ENCODE measurements around the gene CCDC63. TPM values are rescaled to one million over a fixed set of nuclear protein-coding genes. Genes with fewer than 3 reads are reported as not detected.

Gene CCDC63
- total RNA-seq, 2 experiments from 2014 or later = not detected

- intact Hi-C loops (cut with DNase I, micrococcal nuclease) = no loop called here
- ATAC-seq (ENCODE audit: poor library complexity) (no peak), DNase-seq (no peak)
- POLR2A ChIA-PET = no interaction called here
- Histone ChIP-seq H3K27ac (ENCODE audit: low read depth in 1 of 2, low read length in 2 of 2) (no peak overlapping the region), H3K9me3 (ENCODE audit: control insufficient read depth in 1 of 2, insufficient read depth in 1 of 2, low read length in 2 of 2) (no peaks in the 10 kb centered on the region), H3K27me3 (ENCODE audit: control insufficient read depth in 1 of 2, insufficient read depth in 2 of 2, low read length in 2 of 2) (no peaks in the 10 kb centered on the region), H3K4me3 (ENCODE audit: low read length) (no peak overlapping the region), H3K4me1 (ENCODE audit: insufficient read depth, low read length) (no peaks in the 10 kb centered on the region), H3K36me3 (ENCODE audit: insufficient read depth, low read length) (no peaks in the 10 kb centered on the region)
- H3K9me3 Mint-ChIP-seq = no peaks in the 10 kb centered on the region
- no peaks in the 10 kb centered on the region for H3K4me1 Mint-ChIP-seq (ENCODE audit: low read depth)
- no peaks in the 10 kb centered on the region for H3K36me3 Mint-ChIP-seq (ENCODE audit: low read depth)
- CTCF ChIA-PET = no interaction called here
- TF ChIP-seq CTCF (IDR thresholded peaks at IDR 0.05) = no peak
- no peak overlapping the region for H3K4me3 Mint-ChIP-seq
- H3K27ac Mint-ChIP-seq = no peak overlapping the region
- H3K27me3 Mint-ChIP-seq = peaks cover 19% of the 10 kb centered on the region
These were observed 70.7 kb downstream of the CCDC63 start for GRCh38 chr12:110917467-110917866.

- no peaks in the 10 kb centered on the region for H3K4me1 ChIP-seq (ENCODE audit: insufficient read depth, low read length)
- H3K4me3 ChIP-seq (ENCODE audit: low read length) = no peak overlapping the region
- no peaks in the 10 kb centered on the region for H3K4me1 Mint-ChIP-seq (ENCODE audit: low read depth)
- peaks cover 19% of the 10 kb centered on the region for H3K27me3 Mint-ChIP-seq
- H3K9me3 Mint-ChIP-seq = no peaks in the 10 kb centered on the region
- H3K36me3 Mint-ChIP-seq (ENCODE audit: low read depth) = no peaks in the 10 kb centered on the region
- CTCF ChIA-PET = no interaction called here
- H3K27me3 ChIP-seq (ENCODE audit: control insufficient read depth in 1 of 2, insufficient read depth in 2 of 2, low read length in 2 of 2) = no peaks in the 10 kb centered on the region
- ATAC-seq (ENCODE audit: poor library complexity) (no peak), DNase-seq (no peak)
- no peak overlapping the region for H3K27ac ChIP-seq (ENCODE audit: low read depth in 1 of 2, low read length in 2 of 2)
- no peak for TF ChIP-seq CTCF (IDR thresholded peaks at IDR 0.05)
- H3K9me3 ChIP-seq (ENCODE audit: control insufficient read depth in 1 of 2, insufficient read depth in 1 of 2, low read length in 2 of 2) = no peaks in the 10 kb centered on the region
- no peak overlapping the region for H3K4me3 Mint-ChIP-seq
- no peak overlapping the region for H3K27ac Mint-ChIP-seq
- intact Hi-C loops (cut with DNase I, micrococcal nuclease) = no loop called here
- H3K36me3 ChIP-seq (ENCODE audit: insufficient read depth, low read length) = no peaks in the 10 kb centered on the region
- POLR2A ChIA-PET = no interaction called here
These were observed 71.2 kb downstream of the CCDC63 start for GRCh38 chr12:110917961-110918360.

- CTCF ChIA-PET = no interaction called here
- H3K27ac Mint-ChIP-seq = no peak overlapping the region
- H3K4me1 Mint-ChIP-seq (ENCODE audit: low read depth) = no peaks in the 10 kb centered on the region
- no peaks in the 10 kb centered on the region for H3K9me3 Mint-ChIP-seq
- no peaks in the 10 kb centered on the region for H3K4me1 ChIP-seq (ENCODE audit: insufficient read depth, low read length)
- H3K27me3 Mint-ChIP-seq = peaks cover 19% of the 10 kb centered on the region
- no peaks in the 10 kb centered on the region for H3K36me3 ChIP-seq (ENCODE audit: insufficient read depth, low read length)
- no peak overlapping the region for H3K4me3 ChIP-seq (ENCODE audit: low read length)
- no peak overlapping the region for H3K4me3 Mint-ChIP-seq
- TF ChIP-seq CTCF (IDR thresholded peaks at IDR 0.05) = no peak
- no peak for ATAC-seq (ENCODE audit: poor library complexity)
- no peaks in the 10 kb centered on the region for H3K36me3 Mint-ChIP-seq (ENCODE audit: low read depth)
- no peaks in the 10 kb centered on the region for H3K9me3 ChIP-seq (ENCODE audit: control insufficient read depth in 1 of 2, insufficient read depth in 1 of 2, low read length in 2 of 2)
- H3K27me3 ChIP-seq (ENCODE audit: control insufficient read depth in 1 of 2, insufficient read depth in 2 of 2, low read length in 2 of 2) = no peaks in the 10 kb centered on the region
- intact Hi-C loops (cut with DNase I, micrococcal nuclease) = no loop called here
- DNase-seq = no peak
- POLR2A ChIA-PET = no interaction called here
- H3K27ac ChIP-seq (ENCODE audit: low read depth in 1 of 2, low read length in 2 of 2) = no peak overlapping the region
These were observed 72.9 kb downstream of the CCDC63 start for GRCh38 chr12:110919720-110920119.

All from CD4-positive, alpha-beta T cell (primary cell).